TTC549 (cell line): ENCODE measurements around the gene PPHLN1.
A peak's percentile ranks its signal among the peaks of the same experiment; 100 is the strongest.
"Not testable (repeated sequence)": the region's sequence is repeated elsewhere in the genome, so short reads cannot be mapped to it uniquely, and the experiment has no call there.

Experiments
- FAIRE-seq: peaks from 2 replicates; lab custom pipeline; 2012; peaks lifted over from hg19 to GRCh38; lab: Jason Lieb, UNC

PPHLN1 gene

DNA sequence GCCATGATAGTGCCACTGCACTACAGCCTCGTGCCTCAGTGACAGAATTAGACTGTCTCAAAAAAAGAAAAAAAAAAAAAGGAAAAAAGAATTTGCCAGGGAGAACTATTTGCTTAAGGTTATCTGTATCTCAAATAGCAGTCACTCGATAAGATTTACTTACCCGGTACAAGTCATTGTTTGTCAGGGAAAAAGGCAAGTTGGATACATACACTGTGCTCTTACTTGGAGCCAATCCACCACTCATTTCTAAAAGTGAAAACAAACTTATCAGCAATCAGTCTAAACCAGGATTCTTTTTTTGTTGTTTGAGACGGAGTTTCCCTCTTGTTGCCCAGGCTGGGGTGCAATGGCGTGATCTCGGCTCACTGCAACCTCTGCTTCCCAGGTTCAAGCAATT lies 2.1 kb upstream of the PPHLN1 start:
- FAIRE-seq = no peak

DNA sequence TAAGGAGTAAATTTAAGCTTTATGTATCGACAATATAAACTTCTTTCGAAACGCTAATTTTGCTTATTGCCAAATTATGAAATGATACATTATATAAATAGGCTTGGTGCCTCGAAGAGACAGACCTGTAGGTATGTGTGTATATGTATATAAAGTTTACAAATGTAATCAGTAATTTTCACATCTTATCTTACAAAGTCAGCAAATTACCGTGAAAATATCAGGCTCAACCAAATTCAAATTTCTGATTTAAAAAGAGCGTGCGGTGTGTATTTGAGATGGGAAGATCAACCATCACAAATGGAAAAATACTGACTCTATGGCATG lies 678 bp upstream of the PPHLN1 start:
- no peak for FAIRE-seq

DNA sequence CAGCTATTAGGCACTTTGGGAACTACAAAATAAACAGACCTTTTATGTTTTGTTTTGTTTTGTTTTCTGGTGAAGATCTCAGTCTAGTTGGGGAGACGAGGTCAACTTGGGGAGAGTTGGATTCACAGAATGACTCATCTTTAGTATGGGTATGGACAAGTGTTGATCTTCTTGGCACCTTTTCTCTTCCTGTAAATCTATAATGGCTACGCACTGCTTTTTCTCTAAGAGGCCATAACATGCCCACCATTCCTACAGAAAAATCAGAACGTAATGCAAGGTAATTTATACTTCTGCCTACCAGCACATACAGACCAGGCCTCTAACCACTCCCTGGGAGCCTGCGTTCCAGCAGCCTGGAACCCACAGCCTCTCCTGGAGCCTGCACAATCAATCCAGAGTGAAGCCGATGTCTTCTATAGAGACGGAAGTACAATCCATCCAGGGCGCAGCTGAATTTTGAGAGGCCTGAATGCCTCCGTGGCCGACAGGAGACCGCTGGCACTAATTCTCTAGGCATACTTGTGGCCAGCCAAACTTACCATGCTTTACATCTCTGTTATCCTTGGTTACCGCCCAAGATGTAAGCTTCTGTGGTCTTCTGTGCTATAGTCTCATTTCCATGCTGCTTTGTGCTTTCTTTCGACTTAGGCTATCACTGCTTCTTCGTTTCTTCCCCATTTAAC lies 717 bp downstream of the PPHLN1 start:
- no peak for FAIRE-seq

DNA sequence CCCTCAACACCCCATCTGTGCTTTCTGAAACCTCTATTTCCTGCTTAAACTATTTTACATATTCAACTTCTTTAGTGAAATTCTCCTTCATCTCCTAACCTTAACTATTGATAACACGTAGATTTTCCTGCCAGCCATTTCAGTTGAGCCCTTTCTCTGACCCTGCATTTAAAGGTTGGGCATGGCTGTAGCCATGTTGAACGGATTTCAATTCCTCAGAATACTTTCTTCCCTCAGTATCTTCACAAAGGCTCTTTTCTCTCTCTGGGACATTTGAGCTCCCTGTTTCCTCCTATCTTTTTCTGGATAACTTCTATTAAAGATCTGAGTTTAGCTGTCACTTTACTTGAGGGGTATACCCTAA lies 1.2 kb downstream of the PPHLN1 start:
- FAIRE-seq = no peak

DNA sequence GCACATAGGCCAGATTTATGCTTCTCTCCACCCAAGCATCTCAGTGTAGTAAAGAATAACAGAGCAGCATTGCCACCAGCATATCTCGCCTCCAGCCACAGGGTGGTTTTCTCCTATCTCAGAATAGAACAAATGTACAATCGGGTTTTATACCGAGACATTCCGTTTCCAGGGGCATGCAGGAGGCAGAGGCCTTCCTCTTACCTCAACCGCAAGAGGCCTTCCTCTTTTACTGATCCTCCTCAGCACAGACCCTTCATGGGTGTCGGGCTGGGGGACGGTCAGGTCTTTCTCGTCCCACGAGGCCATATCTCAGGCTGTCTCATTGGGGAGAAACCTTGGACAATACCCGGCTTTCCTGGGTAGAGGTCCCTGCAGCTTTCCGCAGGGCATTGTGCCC lies 4.1 kb downstream of the PPHLN1 start:
- not testable (repeated sequence) for FAIRE-seq

DNA sequence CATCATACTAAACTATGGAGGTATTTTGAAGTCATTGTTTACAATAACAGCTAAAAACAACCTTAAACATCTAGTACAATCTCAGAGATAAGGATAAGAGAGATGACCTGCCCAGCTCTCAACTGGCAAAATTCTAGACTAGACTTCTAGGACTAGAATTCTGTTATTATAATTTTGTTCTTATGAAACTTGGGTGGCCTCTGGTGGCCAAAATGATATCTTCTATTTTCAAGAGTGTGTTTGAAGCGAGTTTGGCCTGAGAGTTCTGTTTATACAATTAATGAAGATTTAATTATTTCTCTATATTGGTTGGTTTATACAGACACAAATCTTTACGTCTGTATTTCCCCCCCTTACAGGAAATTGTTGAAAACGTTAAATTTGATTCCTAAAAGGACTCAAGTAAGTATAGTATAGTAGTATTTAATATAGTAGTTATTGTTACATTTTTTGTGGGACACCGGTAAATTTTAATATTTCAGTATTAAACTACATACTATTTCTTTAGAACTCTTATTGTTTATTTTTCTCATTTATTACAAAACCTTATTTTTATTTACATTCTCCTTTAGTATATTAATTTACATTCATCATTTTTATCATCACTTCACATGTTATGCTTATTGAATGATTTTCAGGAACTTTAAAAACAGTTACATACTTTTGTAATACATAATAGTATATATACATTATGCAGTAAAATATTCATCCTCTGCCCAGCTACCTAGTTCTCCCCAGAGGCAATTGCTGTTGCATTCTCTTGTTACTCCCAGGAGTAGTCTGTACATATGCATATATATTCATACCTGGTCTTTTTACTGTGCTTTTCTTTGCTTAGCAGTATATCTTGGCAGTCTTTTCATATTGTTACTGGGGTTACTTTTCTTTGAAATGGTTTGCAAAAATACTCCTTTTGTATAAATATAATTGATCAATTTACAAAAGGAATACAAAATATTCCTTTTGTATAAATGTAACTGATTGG lies 6.6 kb downstream of the PPHLN1 start:
- FAIRE-seq = peak; percentile 75

DNA sequence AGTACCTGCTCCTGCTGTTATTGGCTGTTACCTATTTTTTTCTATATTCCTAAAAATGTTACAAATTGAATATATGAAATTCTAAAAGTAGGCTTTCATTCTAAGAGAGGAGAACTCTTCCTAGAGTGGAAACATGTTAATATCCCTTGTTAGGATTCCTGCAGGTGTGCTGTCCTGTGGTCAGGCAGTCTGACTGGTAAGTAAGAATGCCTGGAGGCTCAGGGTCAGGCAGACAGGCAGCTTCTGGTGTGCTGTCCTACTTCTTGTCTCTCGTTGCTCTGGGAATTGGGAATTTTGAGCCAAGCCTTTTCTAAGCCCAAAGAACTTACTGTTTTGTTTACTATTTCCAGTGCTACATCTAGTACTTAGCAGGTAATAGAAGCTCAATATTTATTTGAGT lies 10.3 kb downstream of the PPHLN1 start:
- no peak for FAIRE-seq

DNA sequence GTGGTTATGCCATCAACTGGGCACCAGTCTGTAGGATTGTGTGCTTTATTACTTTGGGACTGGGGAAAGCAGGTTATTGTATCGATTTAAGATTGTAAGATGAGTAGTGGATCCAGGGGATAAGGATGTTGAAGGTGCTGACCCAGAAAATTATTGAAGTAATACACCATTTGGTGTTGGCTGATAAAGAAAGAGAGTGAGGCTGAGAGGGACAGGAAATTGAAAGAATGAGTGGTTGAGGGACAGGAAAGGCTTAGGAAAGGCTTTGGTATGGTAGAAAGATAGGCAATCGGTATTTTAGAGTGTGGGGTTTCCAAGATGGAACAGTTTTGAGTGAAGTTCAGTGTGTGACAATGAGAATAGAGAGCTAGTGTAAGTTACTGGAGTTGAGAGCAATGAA lies 12.3 kb downstream of the PPHLN1 start:
- no peak for FAIRE-seq

DNA sequence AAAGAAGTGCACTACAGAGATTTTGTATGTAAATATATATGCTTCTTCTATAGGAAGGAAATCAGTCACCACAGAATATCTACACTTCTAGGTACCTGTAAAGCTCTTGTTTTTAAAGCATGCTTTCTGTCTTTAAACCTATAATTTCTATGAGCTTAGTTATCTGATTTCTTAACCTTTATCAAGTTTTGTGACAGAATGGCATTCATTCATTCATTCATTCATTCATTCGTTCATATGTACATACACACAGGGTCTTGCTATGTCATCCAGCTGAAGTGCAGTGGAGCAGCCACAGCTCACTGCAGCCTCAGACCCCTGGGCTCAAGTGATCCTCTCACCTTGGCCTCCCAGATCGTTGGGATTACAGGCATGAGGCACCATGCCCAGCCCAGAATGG lies 16.1 kb downstream of the PPHLN1 start:
- FAIRE-seq = no peak

DNA sequence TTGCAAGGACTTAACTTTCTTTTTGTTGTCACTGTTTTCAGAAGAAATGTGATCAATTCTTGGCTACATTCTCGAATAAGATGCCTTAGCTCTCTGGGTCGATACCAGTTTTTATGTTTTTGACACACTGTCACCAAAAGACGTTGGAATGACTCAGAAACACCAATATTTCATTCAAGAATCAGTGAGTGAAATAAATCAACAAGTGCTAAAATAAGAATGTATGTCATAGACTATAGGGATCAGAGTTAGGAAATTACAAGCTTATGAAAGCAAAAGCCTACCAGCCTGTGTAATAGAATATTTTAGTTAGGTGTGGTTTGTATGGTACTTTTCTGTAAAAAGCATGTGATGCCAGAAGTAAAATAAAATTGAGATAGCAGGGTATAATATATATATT lies 17.8 kb downstream of the PPHLN1 start:
- no peak for FAIRE-seq

DNA sequence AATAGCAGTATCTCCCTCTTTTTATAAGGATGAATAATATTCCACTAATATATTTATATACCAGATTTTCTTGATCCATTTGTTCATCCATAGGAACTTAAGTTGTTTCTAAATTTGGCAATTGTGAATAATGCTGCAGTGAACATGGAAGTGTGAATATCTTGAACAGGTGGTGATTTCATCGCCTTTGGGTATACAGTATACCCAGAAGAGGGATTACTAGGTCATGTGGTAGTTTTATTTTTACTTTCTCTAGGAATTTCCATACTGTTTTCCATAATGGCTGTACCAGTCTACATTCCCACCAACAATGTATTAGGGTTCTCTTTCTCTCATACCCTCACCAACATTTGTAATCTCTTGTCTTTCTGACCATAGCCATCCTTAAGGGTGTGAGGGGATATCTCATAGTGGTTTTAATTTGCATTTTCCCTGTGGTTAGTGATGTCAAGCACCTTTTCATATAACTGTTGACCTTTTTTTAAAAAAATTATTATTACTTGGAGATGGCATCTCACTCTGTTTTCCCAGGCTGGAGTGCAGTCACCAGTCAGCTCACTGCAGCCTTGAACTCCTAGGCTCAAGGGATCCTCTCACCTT lies 20.5 kb downstream of the PPHLN1 start:
- no peak for FAIRE-seq

DNA sequence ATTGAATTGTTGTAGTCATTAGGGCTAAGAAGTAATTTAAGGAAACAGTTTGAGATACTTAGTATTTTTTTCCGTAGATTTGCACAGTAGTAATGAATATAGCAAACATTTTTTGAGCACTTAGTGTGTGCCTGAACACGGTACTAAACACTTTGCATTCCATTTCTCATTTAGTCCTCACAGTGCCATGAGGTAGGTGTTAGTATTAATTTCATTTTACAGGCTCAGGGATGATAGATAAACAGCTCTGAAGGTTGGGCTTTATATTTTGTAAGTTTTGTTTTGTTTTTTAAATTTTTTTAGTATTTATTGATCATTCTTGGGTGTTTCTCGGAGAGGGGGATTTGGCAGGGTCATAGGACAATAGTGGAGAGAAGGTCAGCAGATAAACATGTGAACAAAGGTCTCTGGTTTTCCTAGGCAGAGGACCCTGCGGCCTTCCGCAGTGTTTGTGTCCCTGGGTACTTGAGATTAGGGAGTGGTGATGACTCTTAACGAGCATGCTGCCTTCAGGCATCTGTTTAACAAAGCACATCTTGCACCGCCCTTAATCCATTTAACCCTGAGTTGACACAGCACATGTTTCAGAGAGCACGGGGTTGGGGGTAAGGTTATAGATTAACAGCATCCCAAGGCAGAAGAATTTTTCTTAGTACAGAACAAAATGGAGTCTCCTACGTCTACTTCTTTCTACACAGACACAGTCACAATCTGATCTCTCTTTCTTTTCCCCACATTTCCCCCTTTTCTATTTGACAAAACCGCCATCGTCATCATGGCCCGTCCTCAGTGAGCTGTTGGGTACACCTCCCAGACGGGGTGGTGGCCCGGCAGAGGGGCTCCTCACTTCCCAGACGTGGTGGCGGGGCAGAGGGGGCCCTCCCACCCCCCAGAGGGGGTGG lies 23.4 kb downstream of the PPHLN1 start:
- FAIRE-seq = not testable (repeated sequence)

DNA sequence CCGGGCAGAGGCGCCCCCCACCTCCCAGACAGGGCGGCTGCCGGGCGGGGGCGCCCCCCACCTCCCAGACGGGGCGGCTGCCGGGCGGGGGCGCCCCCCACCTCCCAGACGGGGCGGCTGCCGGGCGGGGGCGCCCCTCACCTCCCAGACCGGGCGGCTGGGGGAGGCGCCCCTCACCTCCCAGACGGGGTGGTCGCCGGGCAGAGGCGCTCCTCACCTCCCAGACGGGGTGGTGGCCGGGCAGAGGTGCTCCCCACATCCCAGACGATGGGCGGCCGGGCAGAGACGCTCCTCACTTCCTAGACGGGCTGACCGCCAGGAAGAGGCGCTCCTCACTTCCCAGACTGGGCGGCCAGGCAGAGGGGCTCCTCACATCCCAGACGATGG lies 24.0 kb downstream of the PPHLN1 start:
- FAIRE-seq = not testable (repeated sequence)

DNA sequence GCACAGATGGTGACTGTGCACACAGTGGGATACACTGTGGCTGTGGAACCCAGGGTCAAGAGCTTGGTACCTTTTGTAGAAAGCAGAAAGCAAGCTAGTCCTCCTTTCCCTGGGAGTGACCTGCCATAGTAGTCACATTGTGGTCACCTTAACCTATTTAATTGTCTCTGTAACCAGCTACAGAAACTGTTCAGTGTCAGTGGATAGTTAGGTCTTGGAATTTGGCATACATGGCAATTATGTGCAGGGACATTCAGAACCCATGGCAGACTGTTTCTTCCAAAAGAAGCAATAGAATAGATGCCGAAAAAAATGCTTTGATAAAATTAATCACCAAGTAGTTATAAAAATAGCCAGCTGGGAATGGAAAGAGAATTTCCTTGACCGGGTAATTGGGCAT lies 30.4 kb downstream of the PPHLN1 start:
- no peak for FAIRE-seq

DNA sequence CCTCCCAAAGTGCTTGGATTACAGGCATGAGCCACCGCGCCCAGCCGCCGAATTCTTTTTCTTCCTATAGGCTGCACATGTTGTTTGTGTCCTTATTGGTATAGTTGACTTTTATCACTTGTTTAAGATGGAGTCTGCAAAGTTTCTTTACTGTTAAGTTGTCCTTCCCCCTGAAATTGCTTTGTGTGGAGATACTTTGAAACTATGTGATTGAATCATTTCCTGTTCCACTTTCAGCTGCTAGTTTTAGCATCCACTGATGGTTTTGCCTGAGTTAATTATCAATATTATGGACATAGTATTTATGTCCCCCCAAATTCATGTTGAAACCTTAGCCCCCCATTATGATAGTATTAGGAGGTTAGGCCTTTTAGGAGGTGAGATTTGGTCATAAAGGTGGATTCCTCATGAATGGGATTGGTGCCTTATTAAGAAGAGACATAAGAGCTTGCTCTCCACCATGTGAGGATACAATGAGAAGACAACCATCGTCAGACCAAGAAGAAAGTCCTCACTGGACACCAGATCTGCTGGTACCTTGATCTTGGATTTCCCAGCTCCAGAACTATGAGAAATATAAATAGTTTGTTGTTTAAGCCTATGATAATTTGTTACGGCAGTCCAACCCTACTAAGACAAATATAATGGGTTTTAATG lies 34.9 kb downstream of the PPHLN1 start:
- FAIRE-seq = no peak

DNA sequence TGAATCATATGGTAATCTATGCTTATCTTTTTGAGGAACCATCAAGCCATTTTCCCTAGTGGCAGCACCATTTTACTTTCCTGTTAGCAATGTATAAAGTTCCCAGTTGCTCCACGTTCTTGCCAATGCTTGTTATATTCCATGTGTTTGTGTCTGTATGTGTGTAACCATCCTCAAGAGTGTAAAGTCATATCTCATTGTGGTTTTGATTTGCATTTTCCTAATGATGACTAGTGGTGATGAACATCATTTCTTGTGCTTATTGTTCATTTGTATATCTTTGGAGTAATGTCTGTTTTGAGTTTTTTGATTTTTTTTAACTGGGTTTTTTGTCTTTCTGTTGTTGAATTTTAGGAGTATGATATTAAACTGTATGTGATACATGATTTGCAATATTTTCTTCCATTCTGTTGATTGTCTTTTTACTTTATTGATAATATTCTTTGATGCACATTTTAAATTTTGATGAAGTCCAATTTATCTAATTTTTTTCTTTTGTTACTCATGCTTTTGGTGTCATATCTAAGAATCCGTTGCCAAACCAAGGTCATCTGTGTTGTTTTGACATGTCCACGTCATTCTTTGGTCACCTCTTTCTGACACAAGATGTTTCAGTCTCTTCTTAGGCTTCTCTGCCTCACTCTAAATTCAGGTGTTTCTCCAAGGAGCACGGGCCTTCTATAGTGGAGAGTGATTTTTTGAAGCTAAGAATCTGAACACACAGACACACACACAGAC lies 36.1 kb downstream of the PPHLN1 start:
- FAIRE-seq = no peak

DNA sequence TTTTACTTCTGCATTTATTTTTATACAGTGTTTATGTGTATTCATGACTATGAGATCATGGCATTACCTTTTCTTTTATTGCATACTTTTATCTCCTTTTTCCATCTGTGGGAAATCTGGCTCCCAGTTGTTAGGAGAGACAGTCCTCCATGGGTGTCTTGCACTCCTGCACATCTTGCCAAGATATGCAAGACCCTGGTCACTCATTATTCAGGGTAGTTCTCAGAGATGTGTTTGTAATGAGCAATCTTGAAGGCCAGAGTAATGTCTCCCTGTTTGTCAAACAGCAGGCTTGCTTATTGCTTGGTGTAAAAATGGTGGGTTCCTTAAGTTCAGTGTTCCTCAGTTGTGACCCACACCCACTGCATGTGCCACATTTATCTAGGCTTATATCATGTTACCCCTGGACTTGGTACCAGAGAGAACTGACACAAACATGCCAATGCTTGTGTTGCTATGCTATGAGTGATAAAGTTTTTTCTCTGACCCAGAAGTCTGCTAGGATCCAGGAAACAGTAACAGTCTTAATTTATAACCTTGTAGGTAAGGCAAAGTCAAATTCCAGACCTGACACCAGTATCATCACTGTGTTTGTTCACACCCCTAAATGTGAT lies 36.8 kb downstream of the PPHLN1 start:
- FAIRE-seq = no peak

DNA sequence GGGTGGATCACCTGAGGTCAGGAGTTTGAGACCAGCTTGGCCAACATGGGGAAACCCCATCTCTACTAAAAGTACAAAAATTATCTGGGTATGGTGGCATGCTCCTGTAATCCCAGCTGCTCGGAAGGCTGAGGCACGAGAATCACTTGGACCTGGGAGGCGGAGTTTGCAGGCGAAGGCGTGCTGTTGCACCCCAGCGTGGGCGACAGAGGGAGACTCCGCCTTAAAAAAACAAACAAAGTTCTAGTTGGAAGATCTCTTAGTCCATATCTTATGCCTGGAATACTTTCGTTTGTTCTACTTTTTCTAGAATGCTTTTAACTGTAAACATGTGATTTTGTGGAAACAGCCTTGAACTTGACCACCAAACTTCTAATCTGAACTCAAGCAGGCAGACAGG lies 38.7 kb downstream of the PPHLN1 start:
- FAIRE-seq = no peak

DNA sequence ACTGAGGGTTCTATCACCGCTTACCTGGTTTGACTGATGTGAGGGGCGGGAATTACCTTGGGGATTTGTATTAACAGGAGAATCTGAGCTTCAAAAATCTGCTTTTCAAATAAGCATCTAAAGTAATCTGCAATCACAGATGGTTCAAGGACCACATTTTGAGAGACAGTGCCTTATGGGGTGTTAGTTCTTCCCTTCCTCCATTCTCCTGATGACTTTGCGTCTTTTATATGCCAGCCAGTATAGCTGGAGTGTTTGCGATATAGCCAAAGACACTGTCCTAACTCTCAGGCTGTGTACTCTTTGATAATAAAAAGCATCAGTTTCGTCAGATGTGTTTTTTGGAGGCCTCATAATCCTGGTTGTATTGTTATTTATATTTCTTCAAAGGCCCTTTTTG lies 39.5 kb downstream of the PPHLN1 start:
- FAIRE-seq = no peak

DNA sequence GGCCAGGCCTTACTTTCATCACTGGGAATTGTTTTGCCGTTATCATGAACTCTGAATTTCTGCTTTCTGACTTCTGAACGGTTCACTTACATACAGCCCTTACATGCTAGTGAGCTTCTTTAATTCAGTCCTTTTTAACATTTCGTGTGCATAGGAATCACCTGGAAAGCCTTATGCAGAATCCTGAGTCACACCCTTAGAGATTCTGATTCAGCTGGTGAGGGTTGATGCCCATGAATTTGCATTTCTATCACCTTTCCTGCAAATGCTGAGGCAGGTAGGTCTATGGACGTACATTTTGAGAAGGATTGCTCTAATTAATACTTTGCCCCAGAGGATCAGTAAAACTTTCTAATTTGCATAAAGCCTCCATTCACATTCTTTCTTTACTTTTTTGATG lies 44.0 kb downstream of the PPHLN1 start:
- no peak for FAIRE-seq
